Peyer's patch (tissue), 4 donors: ENCODE data around the gene CDKAL1. TPM values are rescaled to one million over a fixed set of nuclear protein-coding genes. Genes with fewer than 3 reads are reported as not detected.
A peak's percentile ranks its signal among the peaks of the same experiment; 100 is the strongest.
"Not testable (repeated sequence)": the region's sequence is repeated elsewhere in the genome, so short reads cannot be mapped to it uniquely, and the experiment has no call there.

Experiments
- DNase-seq, 3 donors: peaks; one replicate each; pipeline ENCODE4 v3.0.0-alpha.2; 2017 to 2019
- H3K27ac ChIP-seq, 4 donors: fragments of 200-600 bp; sonication (generic); one replicate each; pipeline ENCODE4 v1.5.1; 2016 to 2019
- H3K27me3 ChIP-seq, 2 donors: fragments of 200-600 bp; sonication (generic); one replicate each; pipeline ENCODE4 v1.5.1; 2019
- H3K36me3 ChIP-seq, 3 donors: fragments of 200-600 bp; sonication (generic); one replicate each; pipeline ENCODE4 v1.5.1; 2016 to 2019
- H3K4me1 ChIP-seq, 4 donors: fragments of 200-600 bp; sonication (generic); one replicate each; pipeline ENCODE4 v1.5.1; 2016 to 2019
- H3K4me3 ChIP-seq, 4 donors: fragments of 200-600 bp; sonication (generic); 1 replicate in 3 of 4; 2 replicates in 1 of 4; pipeline ENCODE4 v1.5.1; 2016 to 2019; ENCODE audit warnings: mild to moderate bottlenecking in 1 of 4
- H3K9me3 ChIP-seq, 4 donors: fragments of 200-600 bp; sonication (generic); one replicate each; pipeline ENCODE4 v1.5.1; 2016 to 2019; ENCODE audit warnings: mild to moderate bottlenecking in 1 of 4
- POLR2A ChIP-seq, 2 donors: fragments of 450-650 bp; IDR thresholded peaks; one replicate each; pipeline ENCODE4 v1.5.1; 2017; ENCODE audit warnings: antibody characterized with exemption in 2 of 2, mild to moderate bottlenecking in 2 of 2, moderate library complexity in 2 of 2
- total RNA-seq, 4 donors: library from RNA; depleted of rRNA; stranded (reverse); fragments of >200 nt; gene quantifications; one replicate each; pipeline ENCODE4 v1.1.0, GENCODE V29; 2016
- TF ChIP-seq, protein P1 (sequence below), 6 experiments: fragments of 450-650 bp in 4 of 6; fragments of 200-600 bp in 2 of 6; sonication (generic) in 1 of 6; IDR thresholded peaks; one replicate each; pipeline ENCODE4 v1.5.1; 2017 to 2019; ENCODE audit warnings: antibody characterized with exemption in 6 of 6, mild to moderate bottlenecking in 3 of 6, moderate library complexity in 1 of 6

CDKAL1 gene
- total RNA-seq, 4 donors from 2014 or later, result 10.3 to 31.4 (median 11.6) TPM

DNA sequence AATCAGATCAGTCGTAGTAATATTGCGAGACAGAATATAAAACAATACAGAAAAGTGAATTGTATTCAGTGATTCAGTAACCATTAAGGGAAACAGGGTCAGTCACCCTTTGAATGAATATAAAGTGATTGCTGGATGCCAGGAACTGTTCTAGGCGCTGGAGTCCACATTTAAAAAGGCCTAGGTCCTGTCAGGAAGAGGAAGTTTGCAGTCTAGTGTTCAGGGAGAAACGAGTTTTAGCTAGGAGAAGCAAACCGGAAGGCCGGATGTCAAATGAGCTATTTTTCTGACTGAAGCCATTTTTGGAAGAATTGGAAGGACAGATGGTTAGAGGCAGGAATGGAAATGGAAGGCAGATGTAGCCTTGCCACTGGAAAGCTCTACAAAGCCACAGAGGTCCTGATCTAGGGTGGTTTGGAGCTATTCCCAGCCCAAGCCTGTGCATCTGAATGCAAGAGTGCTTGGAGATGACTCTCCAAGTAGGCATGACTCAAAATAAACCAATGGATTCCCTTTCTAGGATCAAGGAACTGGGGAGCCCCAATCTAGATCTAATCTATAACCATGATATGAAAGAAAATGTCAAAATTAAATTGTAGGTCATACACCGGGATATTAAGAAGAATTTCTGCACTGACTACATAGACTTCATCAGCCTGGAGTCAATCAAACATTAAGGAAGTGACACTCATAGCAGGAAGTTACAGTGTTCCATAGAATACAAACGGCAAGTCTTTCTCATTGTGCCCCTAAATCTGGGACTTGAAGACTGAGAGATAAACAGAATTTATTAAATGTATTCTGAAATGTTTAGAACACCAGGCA is 36.8 kb upstream of the CDKAL1 start:
- H3K27ac ChIP-seq, result no peak overlapping the region
- H3K36me3 ChIP-seq, result no peaks in the 10 kb centered on the region
- H3K4me1 ChIP-seq, result no peaks in the 10 kb centered on the region
- H3K9me3 ChIP-seq, result no peaks in the 10 kb centered on the region
- no peak for DNase-seq
- H3K4me3 ChIP-seq, result no peak overlapping the region
- no peaks in the 10 kb centered on the region for H3K27me3 ChIP-seq
- no peak for TF ChIP-seq POLR2A (IDR thresholded peaks at IDR 0.05)
- TF ChIP-seq, protein P1, sequence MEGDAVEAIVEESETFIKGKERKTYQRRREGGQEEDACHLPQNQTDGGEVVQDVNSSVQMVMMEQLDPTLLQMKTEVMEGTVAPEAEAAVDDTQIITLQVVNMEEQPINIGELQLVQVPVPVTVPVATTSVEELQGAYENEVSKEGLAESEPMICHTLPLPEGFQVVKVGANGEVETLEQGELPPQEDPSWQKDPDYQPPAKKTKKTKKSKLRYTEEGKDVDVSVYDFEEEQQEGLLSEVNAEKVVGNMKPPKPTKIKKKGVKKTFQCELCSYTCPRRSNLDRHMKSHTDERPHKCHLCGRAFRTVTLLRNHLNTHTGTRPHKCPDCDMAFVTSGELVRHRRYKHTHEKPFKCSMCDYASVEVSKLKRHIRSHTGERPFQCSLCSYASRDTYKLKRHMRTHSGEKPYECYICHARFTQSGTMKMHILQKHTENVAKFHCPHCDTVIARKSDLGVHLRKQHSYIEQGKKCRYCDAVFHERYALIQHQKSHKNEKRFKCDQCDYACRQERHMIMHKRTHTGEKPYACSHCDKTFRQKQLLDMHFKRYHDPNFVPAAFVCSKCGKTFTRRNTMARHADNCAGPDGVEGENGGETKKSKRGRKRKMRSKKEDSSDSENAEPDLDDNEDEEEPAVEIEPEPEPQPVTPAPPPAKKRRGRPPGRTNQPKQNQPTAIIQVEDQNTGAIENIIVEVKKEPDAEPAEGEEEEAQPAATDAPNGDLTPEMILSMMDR (IDR thresholded peaks at IDR 0.05), result no peak

DNA sequence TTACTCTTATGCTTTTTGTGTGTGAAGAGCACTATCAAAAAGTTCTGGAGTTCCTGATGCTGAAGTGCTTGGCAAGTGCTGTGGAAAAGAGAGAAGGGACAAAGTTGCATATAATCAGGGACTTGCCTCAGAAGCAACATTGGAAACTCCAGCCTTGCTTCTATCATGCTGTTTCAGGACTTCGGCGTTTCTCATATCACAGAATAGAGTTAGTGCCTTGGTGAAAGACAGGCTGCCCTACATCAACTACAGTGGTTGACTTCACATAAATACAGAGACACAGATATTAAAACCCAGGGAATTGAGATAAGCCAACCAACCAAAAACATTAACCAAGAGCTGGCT is 36.2 kb upstream of the CDKAL1 start:
- H3K36me3 ChIP-seq, result no peaks in the 10 kb centered on the region
- no peak overlapping the region for H3K4me3 ChIP-seq
- no peaks in the 10 kb centered on the region for H3K9me3 ChIP-seq
- H3K4me1 ChIP-seq, result no peaks in the 10 kb centered on the region
- no peak for TF ChIP-seq POLR2A (IDR thresholded peaks at IDR 0.05)
- TF ChIP-seq, protein P1 (IDR thresholded peaks at IDR 0.05), result no peak
- H3K27me3 ChIP-seq, result no peaks in the 10 kb centered on the region
- no peak overlapping the region for H3K27ac ChIP-seq
- DNase-seq, result no peak

DNA sequence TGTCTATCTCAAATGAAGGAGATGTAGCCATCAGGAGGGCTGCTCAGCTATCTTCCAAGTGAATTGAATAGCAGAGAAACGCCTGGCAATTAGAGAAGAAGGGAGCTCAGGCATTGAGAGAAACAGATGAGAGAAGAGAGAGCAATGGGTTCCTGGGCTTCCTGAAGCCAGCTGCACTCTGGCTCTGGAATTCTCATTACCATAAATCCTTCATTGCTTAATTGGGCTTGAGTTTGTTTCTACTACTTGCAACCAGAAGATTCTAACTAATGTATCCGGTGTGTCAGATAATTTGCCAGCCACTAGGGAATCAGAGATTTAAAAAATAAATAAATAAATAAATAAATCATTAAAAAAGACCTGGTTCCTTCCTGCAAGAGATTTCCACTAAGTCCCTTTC is 25.0 kb upstream of the CDKAL1 start:
- H3K4me1 ChIP-seq, result no peaks in the 10 kb centered on the region
- DNase-seq, result no peak
- H3K27me3 ChIP-seq, result no peaks in the 10 kb centered on the region
- no peak overlapping the region for H3K27ac ChIP-seq
- H3K36me3 ChIP-seq, result no peaks in the 10 kb centered on the region
- no peak overlapping the region for H3K4me3 ChIP-seq
- no peaks in the 10 kb centered on the region for H3K9me3 ChIP-seq
- no peak for TF ChIP-seq POLR2A (IDR thresholded peaks at IDR 0.05)
- TF ChIP-seq, protein P1 (IDR thresholded peaks at IDR 0.05), result no peak

DNA sequence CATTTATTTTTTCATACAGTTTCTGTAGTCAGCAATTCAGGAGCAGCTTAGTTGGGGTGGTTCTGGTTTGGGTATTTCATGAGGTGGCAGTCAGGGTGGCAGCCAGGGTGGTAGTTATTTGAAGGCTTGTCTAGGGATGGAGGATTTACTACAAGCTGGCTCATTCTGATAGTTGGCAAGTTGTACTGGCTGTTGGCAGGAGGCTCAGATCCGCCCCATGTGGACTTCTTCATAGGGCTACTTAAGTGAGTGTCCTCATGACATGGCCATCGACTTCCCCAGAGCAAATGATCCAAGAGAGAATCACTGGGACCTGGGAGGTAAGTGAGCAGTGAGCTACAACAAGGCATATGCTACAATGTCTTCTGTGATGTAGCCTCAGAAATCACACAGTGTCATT is 22.4 kb upstream of the CDKAL1 start:
- Histone ChIP-seq H3K27me3 (no peaks in the 10 kb centered on the region), H3K9me3 (no peaks in the 10 kb centered on the region), H3K27ac (no peak overlapping the region), H3K4me3 (no peak overlapping the region), H3K36me3 (no peaks in the 10 kb centered on the region), H3K4me1 (no peaks in the 10 kb centered on the region)
- no peak for DNase-seq
- TF ChIP-seq, protein P1 (IDR thresholded peaks at IDR 0.05), result no peak
- TF ChIP-seq POLR2A (IDR thresholded peaks at IDR 0.05), result no peak

DNA sequence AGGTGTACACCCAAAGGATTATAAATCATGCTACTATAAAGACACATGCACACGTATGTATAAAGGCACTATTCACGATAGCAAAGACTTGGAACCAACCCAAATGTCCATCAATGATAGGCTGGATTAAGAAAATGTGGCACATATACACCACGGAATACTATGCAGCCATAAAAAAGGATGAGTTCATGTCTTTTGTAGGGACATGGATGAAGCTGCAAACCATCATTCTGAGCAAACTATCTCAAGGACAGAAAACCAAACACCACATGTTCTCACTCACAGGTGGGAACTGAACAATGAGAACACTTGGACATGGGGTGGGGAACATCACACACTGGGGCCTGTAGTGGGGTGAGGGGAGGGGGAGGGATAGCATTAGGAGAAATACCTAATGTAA is 9.0 kb upstream of the CDKAL1 start:
- not testable (repeated sequence) for H3K27ac ChIP-seq, H3K9me3 ChIP-seq, H3K4me3 ChIP-seq, DNase-seq, H3K36me3 ChIP-seq, H3K27me3 ChIP-seq, H3K4me1 ChIP-seq

DNA sequence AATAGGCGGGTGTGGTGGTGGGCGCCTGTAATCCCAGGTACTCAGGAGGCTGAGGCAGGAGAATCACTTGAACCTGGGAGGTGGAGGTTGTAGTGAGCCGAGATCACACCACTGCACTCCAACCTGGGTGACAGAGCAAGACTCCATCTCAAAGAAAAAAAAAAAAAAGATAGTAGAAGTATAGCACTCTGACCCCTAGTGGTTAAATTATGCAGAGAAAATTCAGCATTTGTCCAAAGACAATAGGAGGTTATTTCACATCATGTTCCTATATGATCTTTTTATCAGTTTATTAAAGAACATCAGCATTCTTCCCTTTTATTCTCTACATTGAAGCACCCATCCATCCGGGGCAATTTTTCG is 5.2 kb upstream of the CDKAL1 start:
- not testable (repeated sequence) for DNase-seq, H3K36me3 ChIP-seq, H3K4me3 ChIP-seq, H3K27me3 ChIP-seq, H3K9me3 ChIP-seq, H3K4me1 ChIP-seq, H3K27ac ChIP-seq
- TF ChIP-seq, protein P1 (IDR thresholded peaks at IDR 0.05), result peak; percentile 54 to 72 (median 68)
